ENCODE measurements around the gene ZNF92.
"Not testable (repeated sequence)": the region's sequence is repeated elsewhere in the genome, so short reads cannot be mapped to it uniquely, and the experiment has no call there.

GRCh38 chr7:65423286-65423685, 49.6 kb downstream of the ZNF92 start:
- not testable (repeated sequence) for TF ChIP-seq POLR2A, CTCF (IDR thresholded peaks at IDR 0.05)

All from right lobe of liver (tissue), 4 donors.